Muscle layer of duodenum (tissue), 2 donors: Measurements from ENCODE around the gene ADAM15.

Source experiments
- H3K27ac ChIP-seq: one replicate; pipeline ENCODE4 v1.7.0; 2013; ENCODE audit warnings: mild to moderate bottlenecking, low read length
- H3K27me3 ChIP-seq: one replicate; pipeline ENCODE4 v1.7.0; 2013; ENCODE audit warnings: low read depth, mild to moderate bottlenecking, control low read depth, low read length
- H3K36me3 ChIP-seq, 2 donors: one replicate each; pipeline ENCODE4 v1.7.0; 2013; ENCODE audit warnings: low read length in 2 of 2, control low read depth in 1 of 2, mild to moderate bottlenecking in 1 of 2; ENCODE audit not compliant: insufficient read depth in 2 of 2, control insufficient read depth in 1 of 2
- H3K4me1 ChIP-seq, 2 donors: one replicate each; pipeline ENCODE4 v1.7.0; 2013; ENCODE audit warnings: low read length in 2 of 2, mild to moderate bottlenecking in 2 of 2, control low read depth in 1 of 2, moderate library complexity in 1 of 2; ENCODE audit not compliant: insufficient read depth in 2 of 2, control insufficient read depth in 1 of 2
- H3K4me3 ChIP-seq, 2 donors: one replicate each; pipeline ENCODE4 v1.7.0; 2013; ENCODE audit warnings: low read length in 2 of 2, low read depth in 1 of 2, mild to moderate bottlenecking in 1 of 2
- H3K9me3 ChIP-seq, 2 donors: one replicate each; pipeline ENCODE4 v1.7.0; 2013; ENCODE audit warnings: low read length in 2 of 2, control low read depth in 1 of 2, mild to moderate bottlenecking in 1 of 2; ENCODE audit not compliant: control insufficient read depth in 1 of 2
- donor health status: healthy.

The ADAM15 gene

GRCh38 chr1:155050560-155051341 lies at the start of gene ADAM15:
Gene ADAM15 (plus strand): TSS chr1:155051316. CDS start chr1:155051387, 71 bp downstream.
- Histone ChIP-seq H3K4me1 (peaks cover 12 to 22% of the 10 kb centered on the region in 2 donors), H3K27ac (peak within 1 kb of the TSS; percentile 63), H3K9me3 (no peaks in the 10 kb centered on the region), H3K27me3 (no peaks in the 10 kb centered on the region), H3K36me3 (peaks cover 7 to 10% of the 10 kb centered on the region in 2 donors), H3K4me3 (peak within 1 kb of the TSS; percentile 68 to 79)

GRCh38 chr1:155001425-155001674 lies 49.8 kb upstream of the ADAM15 start:
- Histone ChIP-seq H3K27me3 (no peaks in the 10 kb centered on the region), H3K27ac (peak overlapping the region; percentile 96), H3K36me3 (peaks cover 0 to 5% of the 10 kb centered on the region in 2 donors), H3K4me1 (peaks cover 4 to 39% of the 10 kb centered on the region in 2 donors), H3K4me3 (peak overlapping the region; percentile 83 to 89), H3K9me3 (no peaks in the 10 kb centered on the region)

- Histone ChIP-seq H3K9me3 (no peaks in the 10 kb centered on the region), H3K4me3 (peak overlapping the region; percentile 83 to 89), H3K27me3 (no peaks in the 10 kb centered on the region), H3K36me3 (peaks cover 0 to 5% of the 10 kb centered on the region in 2 donors), H3K4me1 (peaks cover 9 to 40% of the 10 kb centered on the region in 2 donors), H3K27ac (peak overlapping the region; percentile 96)
Observed at GRCh38 chr1:155001675-155002463, 49.2 kb upstream of the ADAM15 start.

DNA sequence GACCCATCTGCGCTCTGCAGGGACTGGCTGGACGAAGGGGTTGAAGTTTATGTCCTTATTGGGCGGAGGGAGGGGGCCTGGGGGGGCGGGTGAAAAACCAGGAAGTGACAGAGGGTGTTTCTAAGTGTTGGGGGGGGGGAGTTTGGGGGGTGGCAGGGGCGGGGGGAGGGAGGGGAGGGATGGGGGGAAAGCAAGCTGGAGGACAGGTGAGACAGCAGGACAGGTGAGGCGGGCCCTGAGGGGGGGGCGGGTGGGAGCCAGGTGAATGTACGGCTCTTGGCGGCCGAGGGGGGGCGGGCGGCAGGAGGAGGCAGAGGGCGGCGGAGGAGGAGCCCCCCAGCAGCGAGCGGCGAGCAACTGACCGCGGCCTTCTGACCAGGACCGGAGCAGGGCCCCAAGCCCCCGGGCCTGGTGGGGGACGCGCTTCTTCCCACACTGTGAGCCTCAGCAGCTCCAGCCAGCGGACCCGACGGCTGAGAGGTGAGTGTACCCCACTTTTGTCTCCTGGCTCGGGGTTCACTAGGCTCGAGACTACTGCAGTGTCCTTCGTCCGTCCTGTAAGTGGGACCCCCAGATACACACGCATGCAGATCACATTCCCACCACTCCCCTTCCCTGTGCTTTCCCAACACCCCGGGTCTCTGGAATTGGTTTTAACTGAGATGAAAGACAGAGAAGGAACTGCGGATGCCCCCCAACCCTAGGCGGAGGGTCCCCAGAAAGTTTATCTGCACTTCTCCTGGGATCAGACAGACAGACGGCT lies 48.5 kb upstream of the ADAM15 start, which contains the start of gene ZBTB7B:
Gene ZBTB7B (plus strand): TSS at position 339 of the 763 bp plus-strand sequence. CDS start 11,859 bp downstream, outside the sequence.
- Histone ChIP-seq H3K36me3 (peaks cover 0 to 5% of the 10 kb centered on the region in 2 donors), H3K4me3 (peak within 1 kb of the TSS; percentile 92 to 93), H3K4me1 (peaks cover 16 to 46% of the 10 kb centered on the region in 2 donors), H3K9me3 (no peaks in the 10 kb centered on the region), H3K27ac (peak within 1 kb of the TSS; percentile 97), H3K27me3 (no peaks in the 10 kb centered on the region)

DNA sequence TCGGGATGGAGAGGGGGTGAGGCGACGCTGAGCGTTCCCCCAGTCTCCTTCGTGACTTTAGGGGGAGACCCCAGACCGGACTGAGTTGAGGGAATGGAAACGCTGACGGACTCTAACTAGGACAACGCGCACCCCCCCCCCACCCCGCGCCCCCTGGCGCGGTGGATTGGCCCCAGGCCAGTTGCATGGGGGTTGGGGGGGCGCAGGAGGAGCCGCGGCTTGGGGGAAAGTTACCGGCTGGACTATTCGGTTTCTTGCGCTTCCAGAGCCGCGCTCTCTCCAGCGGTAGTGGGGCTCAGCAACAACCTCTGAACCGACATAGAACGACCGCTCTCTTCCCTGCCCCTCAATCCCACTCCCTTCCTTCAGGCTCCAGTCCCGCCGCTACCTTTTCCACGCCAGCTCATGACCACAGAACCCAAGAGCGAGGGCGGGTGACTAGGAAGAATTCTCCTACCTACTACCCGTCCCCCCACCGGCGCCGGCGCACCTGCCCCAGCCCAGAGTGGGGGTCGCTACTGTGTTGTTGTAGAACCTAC lies 47.8 kb upstream of the ADAM15 start:
- Histone ChIP-seq H3K27ac (peak overlapping the region; percentile 97), H3K4me3 (peak overlapping the region; percentile 92 to 93), H3K9me3 (no peaks in the 10 kb centered on the region), H3K27me3 (no peaks in the 10 kb centered on the region), H3K4me1 (peaks cover 17 to 46% of the 10 kb centered on the region in 2 donors), H3K36me3 (peaks cover 0 to 5% of the 10 kb centered on the region in 2 donors)

DNA sequence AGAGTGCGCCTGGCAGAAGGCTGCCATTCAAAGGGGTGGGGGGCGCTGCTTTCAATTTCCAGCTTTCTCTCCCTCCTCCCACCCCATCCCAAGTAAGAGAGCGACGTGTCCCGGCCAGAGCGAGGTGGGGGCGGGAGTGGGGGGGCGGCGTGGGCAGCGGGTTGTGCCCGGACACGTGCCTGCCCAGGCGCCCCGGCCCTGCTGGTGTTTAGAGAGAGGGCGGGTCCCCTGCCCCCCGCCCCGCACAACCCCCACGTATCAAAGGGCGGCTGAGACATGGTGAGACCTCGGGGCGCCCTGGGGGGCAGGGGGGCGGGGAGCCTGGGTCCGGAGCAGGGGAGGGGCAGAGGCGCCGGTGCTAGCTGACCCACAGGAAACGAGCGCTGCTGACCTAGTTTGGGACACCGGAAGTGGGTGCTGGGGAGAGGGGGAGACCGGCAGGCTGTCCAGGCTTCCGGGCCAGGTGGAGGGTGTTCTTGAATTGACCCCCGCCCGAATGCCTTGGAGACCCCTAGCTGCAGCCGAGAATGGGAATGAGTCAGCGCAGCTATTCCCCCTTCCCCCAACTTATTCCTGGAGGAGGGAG lies 47.3 kb upstream of the ADAM15 start:
- peak overlapping the region; percentile 92 to 93 for H3K4me3 ChIP-seq
- peak overlapping the region; percentile 97 for H3K27ac ChIP-seq
- H3K36me3 ChIP-seq: peaks cover 0 to 5% of the 10 kb centered on the region in 2 donors
- H3K27me3 ChIP-seq: no peaks in the 10 kb centered on the region
- no peaks in the 10 kb centered on the region for H3K9me3 ChIP-seq
- peaks cover 17 to 45% of the 10 kb centered on the region in 2 donors for H3K4me1 ChIP-seq

DNA sequence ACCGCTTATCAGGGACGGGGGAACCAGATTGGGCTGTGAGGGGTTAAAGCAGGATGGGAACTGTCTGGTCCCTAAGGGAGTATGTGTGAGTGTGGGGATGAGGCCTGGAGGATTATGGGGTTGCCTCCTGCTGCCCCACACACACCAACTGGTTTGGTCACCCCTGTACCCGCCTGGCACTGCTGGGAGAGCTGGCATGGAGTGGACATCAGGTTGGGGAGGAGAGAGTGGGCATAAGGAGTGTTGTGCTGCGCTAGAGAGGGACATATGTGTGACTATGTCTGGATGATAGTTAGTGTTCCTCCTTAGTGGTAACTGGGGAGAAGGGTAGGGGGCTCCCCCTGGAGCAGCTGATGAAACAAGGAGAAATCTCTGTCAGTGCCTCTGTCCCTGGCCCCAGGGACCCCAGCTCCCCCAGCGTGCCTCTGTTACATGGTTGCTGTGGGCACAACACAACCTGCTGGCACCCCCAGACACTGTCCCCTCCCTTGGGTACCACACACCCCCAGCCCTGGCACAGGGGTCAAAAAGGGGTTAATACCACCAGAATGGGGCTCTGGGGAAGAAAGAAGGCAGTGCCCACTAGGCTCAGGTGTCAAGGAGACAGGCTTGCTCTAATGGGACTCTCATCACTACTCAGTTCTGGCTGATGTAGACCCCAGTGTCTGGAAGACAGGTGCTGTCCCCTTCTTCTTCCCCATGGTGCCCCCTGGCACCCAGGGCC lies 46.6 kb upstream of the ADAM15 start:
- H3K4me1 ChIP-seq: peaks cover 17 to 40% of the 10 kb centered on the region in 2 donors
- peaks cover 0 to 5% of the 10 kb centered on the region in 2 donors for H3K36me3 ChIP-seq
- peak overlapping the region; percentile 97 for H3K27ac ChIP-seq
- peak overlapping the region; percentile 92 to 93 for H3K4me3 ChIP-seq
- no peaks in the 10 kb centered on the region for H3K9me3 ChIP-seq
- H3K27me3 ChIP-seq: no peaks in the 10 kb centered on the region

DNA sequence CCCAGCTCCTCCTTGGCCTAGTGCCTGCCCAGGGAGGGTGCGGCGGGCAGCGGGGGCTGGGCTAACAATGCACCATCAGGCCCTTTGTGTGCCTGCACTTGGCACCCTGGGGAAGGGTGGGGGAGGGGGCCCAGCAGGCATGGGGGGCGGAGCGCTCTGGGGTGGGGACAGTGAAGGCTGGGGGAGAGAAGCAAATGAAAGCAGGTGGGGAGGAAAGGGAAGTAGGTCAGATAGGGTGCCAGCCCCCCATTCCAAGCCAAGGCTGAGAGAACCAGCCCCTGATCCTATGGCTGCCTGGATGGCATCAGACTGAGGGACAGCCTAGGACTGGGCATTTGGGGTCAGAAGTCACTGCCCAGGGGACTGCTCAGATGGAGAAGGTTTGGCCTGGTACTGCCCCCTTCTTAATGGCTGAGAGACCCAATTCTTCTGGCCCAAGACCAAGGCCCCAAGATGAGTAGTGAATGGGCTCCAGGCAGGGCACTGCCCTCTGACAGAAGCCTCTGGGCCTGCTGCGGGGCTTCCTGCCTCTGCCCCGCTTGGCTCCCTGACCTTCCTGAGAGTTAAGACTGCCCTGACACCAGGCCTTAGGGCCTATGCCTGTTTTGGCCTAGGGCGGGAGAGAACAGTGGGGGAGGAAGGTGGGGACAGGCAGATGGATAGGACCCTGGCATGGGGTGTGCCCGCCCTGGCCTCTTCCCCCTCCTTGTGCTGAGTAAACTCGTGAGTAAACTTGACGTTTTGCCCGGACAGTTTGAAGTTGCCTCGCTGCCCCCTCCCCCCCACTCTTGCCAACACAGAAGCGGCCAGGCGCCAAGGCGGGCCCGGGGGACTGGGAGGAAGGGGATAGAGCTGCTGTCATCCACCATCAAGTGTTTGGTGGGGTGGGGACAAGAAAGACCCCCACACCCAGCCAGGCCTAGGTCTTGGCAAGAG lies 45.8 kb upstream of the ADAM15 start:
- no peaks in the 10 kb centered on the region for H3K27me3 ChIP-seq
- no peaks in the 10 kb centered on the region for H3K9me3 ChIP-seq
- H3K4me3 ChIP-seq: peak overlapping the region; percentile 92 to 93
- peak overlapping the region; percentile 97 for H3K27ac ChIP-seq
- H3K36me3 ChIP-seq: peaks cover 0 to 5% of the 10 kb centered on the region in 2 donors
- peaks cover 18 to 38% of the 10 kb centered on the region in 2 donors for H3K4me1 ChIP-seq

DNA sequence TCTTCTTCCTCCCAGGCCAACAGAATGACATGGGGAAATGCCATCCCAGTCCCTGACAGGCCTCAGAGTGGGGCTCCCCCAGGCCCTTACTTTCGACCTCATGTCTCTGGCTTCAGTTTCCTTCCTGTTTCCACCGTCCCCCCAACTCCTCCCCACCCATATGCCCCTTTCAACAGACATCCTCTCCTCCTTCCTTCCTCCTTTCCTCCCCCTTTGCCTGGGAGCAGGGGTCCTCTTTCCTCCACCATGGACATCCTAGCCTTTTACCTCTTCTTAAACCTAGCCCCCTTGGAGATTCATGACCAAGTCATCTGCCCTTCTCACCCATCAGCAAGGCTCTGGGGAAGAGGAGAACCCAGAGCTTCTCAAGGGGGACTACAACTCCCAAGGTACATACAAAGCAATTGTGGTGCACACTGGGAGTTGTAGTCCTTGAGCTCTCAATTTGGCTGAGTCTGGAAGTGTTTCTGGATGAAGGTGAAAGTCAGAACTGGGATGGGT lies 44.5 kb upstream of the ADAM15 start:
- peaks cover 27 to 44% of the 10 kb centered on the region in 2 donors for H3K4me1 ChIP-seq

More for the DNA sequence above, 44.5 kb upstream of the ADAM15 start:
- no peaks in the 10 kb centered on the region for H3K27me3 ChIP-seq
- H3K4me3 ChIP-seq: peak overlapping the region in 1 of 2 donors; percentile 33
- H3K36me3 ChIP-seq: peaks cover 0 to 3% of the 10 kb centered on the region in 2 donors
- H3K9me3 ChIP-seq: no peaks in the 10 kb centered on the region
- H3K27ac ChIP-seq: peak overlapping the region; percentile 97
